H54 (cell line): Measurements from ENCODE around the gene SHTN1.

Experiments
- DNase-seq: peaks from one replicate; pipeline ENCODE4 v3.0.0; 2011; ENCODE audit warnings: low spot score, mixed read lengths; ENCODE audit not compliant: insufficient read length
- FAIRE-seq: peaks from 3 replicates; lab custom pipeline; 2011; peaks lifted over from hg19 to GRCh38; lab: Jason Lieb, UNC
- POLR2A ChIP-seq: IDR thresholded peaks from 2 replicates; pipeline ENCODE4 v1.6.1; 2011; ENCODE audit warnings: low read depth, mild to moderate bottlenecking, low read length

The SHTN1 gene

GRCh38 chr10:116973371-116973905 is 31.5 kb downstream of the SHTN1 start:
- no peak for DNase-seq
- TF ChIP-seq POLR2A, result no peak
- no peak for FAIRE-seq

- DNase-seq (no peak), FAIRE-seq (no peak)
Observed at GRCh38 chr10:116972131-116972530, 32.9 kb downstream of the SHTN1 start.

GRCh38 chr10:116970050-116970449 is 34.9 kb downstream of the SHTN1 start:
- no peak for FAIRE-seq
- no peak for DNase-seq
- TF ChIP-seq POLR2A, result no peak

More at GRCh38 chr10:116972131-116972530, 32.9 kb downstream of the SHTN1 start:
- TF ChIP-seq POLR2A, result no peak

- no peak for TF ChIP-seq POLR2A
- no peak for DNase-seq
- no peak for FAIRE-seq
Observed at GRCh38 chr10:116968331-116968730, 36.7 kb downstream of the SHTN1 start.

- DNase-seq, result no peak
- FAIRE-seq, result no peak
- TF ChIP-seq POLR2A, result no peak
Observed at GRCh38 chr10:116961406-116962251, 43.4 kb downstream of the SHTN1 start.

- DNase-seq (no peak), FAIRE-seq (no peak)
- TF ChIP-seq POLR2A, result no peak
Observed at GRCh38 chr10:116960066-116960776, 44.8 kb downstream of the SHTN1 start.

- DNase-seq (no peak), FAIRE-seq (no peak)
- TF ChIP-seq POLR2A, result no peak
Observed at GRCh38 chr10:116952729-116953128, 52.3 kb downstream of the SHTN1 start.

- FAIRE-seq, result no peak
- TF ChIP-seq POLR2A, result no peak
- no peak for DNase-seq
Observed at GRCh38 chr10:116948530-116948870, 56.5 kb downstream of the SHTN1 start.

- no peak for TF ChIP-seq POLR2A
- DNase-seq, result peak; percentile 19
- FAIRE-seq, result peak; percentile 84
Observed at GRCh38 chr10:116947841-116948529, 57.0 kb downstream of the SHTN1 start.

GRCh38 chr10:116944911-116945310 is 60.1 kb downstream of the SHTN1 start:
- FAIRE-seq, result no peak
- no peak for DNase-seq
- TF ChIP-seq POLR2A, result no peak

GRCh38 chr10:116931806-116932205 is 73.2 kb downstream of the SHTN1 start:
- TF ChIP-seq POLR2A, result no peak
- no peak for DNase-seq
- no peak for FAIRE-seq

- no peak for DNase-seq
- no peak for FAIRE-seq
- no peak for TF ChIP-seq POLR2A
Observed at GRCh38 chr10:116926426-116926825, 78.6 kb downstream of the SHTN1 start.

GRCh38 chr10:116925056-116925455 is 79.9 kb downstream of the SHTN1 start:
- DNase-seq (no peak), FAIRE-seq (peak; percentile 27)
- no peak for TF ChIP-seq POLR2A

GRCh38 chr10:116919706-116920105 is 85.3 kb downstream of the SHTN1 start:
- TF ChIP-seq POLR2A, result no peak
- FAIRE-seq (no peak), DNase-seq (no peak)
